ENCODE measurements around the gene BACH2. TPM values are rescaled to one million over a fixed set of nuclear protein-coding genes. Genes with fewer than 3 reads are reported as not detected.

Gene BACH2
- total RNA-seq, 2 donors from 2014 or later, result 0.52 to 1.2 TPM

DNA sequence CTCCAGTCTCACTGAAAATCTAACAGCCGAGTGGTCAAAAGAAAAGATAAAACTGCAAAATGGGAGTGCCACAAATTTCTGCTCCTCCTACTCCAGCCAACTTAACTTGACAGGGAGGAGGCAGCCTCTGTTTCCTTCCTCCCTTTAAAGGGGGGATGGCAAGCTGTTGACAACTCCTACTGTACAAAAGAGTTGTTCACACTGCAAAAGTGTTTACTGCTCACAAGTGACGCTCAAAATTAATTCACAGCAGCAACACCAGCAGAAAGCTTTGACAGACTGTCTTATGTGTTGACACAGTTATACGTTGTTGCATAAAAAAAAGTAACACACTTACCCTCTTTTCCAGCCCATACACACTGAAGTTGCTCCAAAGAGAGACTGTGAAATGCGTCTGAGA is 169.8 kb downstream of the BACH2 start:
- intact Hi-C loops (cut with DNase I), result no loop called here
- Histone ChIP-seq H3K4me1 (no peaks in the 10 kb centered on the region), H3K36me3 (no peaks in the 10 kb centered on the region), H3K27ac (no peak overlapping the region), H3K4me3 (no peak overlapping the region), H3K9ac (ENCODE audit: low read depth in 2 of 2, low read length in 2 of 2) (no peak overlapping the region), H3K27me3 (no peaks in the 10 kb centered on the region), H3K9me3 (no peaks in the 10 kb centered on the region)
- DNase-seq, result no peak
- TF ChIP-seq, protein P1, sequence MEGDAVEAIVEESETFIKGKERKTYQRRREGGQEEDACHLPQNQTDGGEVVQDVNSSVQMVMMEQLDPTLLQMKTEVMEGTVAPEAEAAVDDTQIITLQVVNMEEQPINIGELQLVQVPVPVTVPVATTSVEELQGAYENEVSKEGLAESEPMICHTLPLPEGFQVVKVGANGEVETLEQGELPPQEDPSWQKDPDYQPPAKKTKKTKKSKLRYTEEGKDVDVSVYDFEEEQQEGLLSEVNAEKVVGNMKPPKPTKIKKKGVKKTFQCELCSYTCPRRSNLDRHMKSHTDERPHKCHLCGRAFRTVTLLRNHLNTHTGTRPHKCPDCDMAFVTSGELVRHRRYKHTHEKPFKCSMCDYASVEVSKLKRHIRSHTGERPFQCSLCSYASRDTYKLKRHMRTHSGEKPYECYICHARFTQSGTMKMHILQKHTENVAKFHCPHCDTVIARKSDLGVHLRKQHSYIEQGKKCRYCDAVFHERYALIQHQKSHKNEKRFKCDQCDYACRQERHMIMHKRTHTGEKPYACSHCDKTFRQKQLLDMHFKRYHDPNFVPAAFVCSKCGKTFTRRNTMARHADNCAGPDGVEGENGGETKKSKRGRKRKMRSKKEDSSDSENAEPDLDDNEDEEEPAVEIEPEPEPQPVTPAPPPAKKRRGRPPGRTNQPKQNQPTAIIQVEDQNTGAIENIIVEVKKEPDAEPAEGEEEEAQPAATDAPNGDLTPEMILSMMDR (IDR thresholded peaks at IDR 0.05), result no peak

DNA sequence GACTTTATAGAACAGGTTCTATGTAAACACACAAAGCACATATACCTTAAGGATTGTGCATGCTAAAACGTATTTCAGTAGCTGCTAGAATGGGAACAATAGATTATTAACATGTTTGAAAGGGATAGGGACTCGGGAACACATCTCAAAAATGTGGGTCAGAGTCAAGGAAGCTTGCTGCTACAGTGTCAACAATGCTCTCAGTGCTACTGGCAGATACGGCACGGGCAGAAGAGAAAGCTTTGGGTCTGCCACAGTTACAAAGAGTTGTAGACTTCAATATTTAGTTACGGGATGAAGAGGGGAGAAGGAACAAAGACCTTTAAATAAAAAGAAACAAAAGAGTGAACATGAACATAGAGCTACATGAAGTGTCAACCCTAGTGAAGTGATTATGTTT is 170.5 kb downstream of the BACH2 start:
- intact Hi-C loops (cut with DNase I), result no loop called here

DNA sequence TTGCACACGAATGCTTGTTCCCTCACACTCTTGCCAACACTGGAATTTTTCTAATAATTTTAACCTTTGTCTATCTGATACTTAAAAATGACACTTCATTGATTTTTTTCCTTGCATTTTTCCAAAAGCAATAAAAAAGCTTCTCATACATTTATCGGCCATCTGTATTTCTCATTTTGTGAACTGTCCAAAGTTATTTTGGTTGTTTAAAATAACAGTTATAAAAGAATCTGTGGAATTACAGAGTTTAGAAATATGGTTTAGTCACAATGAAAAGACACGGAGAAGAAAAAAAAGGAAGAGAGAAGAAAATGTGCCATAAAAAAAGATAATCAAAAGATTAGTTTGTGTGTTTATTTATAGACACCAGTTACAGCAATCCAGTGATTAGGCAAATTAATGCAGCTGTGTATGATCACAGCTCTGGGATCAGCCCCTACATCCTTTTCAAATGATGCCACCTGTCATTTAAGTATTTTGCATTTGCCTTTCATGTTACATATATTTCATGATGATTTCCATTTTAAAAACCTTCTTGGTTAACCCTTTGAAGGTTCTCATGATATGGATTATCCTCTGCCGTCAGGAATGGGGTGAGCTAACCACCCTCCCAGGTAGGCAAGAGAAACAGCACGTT is 171.7 kb downstream of the BACH2 start:
- Histone ChIP-seq H3K4me1 (no peaks in the 10 kb centered on the region), H3K27me3 (no peaks in the 10 kb centered on the region), H3K9me3 (no peaks in the 10 kb centered on the region), H3K4me3 (no peak overlapping the region), H3K27ac (no peak overlapping the region), H3K36me3 (no peaks in the 10 kb centered on the region), H3K9ac (ENCODE audit: low read depth in 2 of 2, low read length in 2 of 2) (no peak overlapping the region)
- DNase-seq, result no peak
- intact Hi-C loops (cut with DNase I), result no loop called here
- TF ChIP-seq, protein P1 (IDR thresholded peaks at IDR 0.05), result no peak

More for the DNA sequence above, 170.5 kb downstream of the BACH2 start:
- no peak overlapping the region for H3K9ac ChIP-seq (ENCODE audit: low read depth in 2 of 2, low read length in 2 of 2)
- no peaks in the 10 kb centered on the region for H3K27me3 ChIP-seq
- TF ChIP-seq, protein P1 (IDR thresholded peaks at IDR 0.05), result no peak
- H3K4me3 ChIP-seq, result no peak overlapping the region
- H3K9me3 ChIP-seq, result no peaks in the 10 kb centered on the region
- no peaks in the 10 kb centered on the region for H3K4me1 ChIP-seq
- no peak for DNase-seq
- H3K27ac ChIP-seq, result no peak overlapping the region
- H3K36me3 ChIP-seq, result no peaks in the 10 kb centered on the region

DNA sequence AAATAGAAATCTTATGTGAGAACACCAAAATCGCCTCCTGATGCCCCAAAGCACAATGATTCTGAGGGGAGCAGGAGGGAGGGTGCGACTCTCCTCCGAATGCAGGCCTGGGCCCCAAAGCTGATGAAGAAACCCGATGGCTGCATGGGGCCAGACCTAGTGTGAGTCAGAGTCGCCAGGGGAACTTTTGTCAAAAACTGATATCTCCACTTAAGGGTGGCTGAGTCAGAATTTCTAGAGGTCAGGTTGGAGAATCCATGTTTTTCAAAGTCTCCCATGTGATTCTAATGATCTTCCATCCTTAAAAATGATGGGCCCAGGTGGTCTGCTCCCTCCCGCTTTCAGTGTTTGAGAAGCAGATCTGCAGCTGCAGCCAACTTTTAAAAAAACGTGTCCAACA is 172.8 kb downstream of the BACH2 start:
- Histone ChIP-seq H3K4me3 (no peak overlapping the region), H3K4me1 (no peaks in the 10 kb centered on the region), H3K27ac (no peak overlapping the region), H3K9me3 (no peaks in the 10 kb centered on the region), H3K9ac (ENCODE audit: low read depth in 2 of 2, low read length in 2 of 2) (no peak overlapping the region), H3K27me3 (no peaks in the 10 kb centered on the region), H3K36me3 (no peaks in the 10 kb centered on the region)
- TF ChIP-seq, protein P1 (IDR thresholded peaks at IDR 0.05), result no peak
- no peak for DNase-seq
- intact Hi-C loops (cut with DNase I), result no loop called here

DNA sequence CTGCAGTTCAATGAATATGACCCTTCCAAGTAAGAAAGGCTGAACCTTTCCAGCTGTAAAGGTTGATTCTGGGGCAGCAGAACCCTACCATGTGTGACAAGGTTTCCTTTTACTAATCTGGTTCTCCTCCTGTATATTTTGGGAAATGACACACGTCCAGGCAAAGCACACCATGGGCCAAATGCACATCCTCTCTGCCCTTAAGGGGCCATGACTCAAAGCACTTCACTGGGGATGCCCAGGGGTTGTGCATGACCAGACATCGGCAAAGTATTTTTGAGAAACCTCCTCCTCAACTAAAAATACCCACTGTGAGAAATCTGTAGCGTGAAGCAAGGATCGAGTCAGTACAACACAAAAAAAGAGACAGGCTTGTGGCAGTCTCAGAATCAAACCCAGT is 174.7 kb downstream of the BACH2 start:
- no peak overlapping the region for H3K4me3 ChIP-seq
- intact Hi-C loops (cut with DNase I), result no loop called here
- DNase-seq, result no peak
- no peak overlapping the region for H3K27ac ChIP-seq
- H3K4me1 ChIP-seq, result no peaks in the 10 kb centered on the region
- no peaks in the 10 kb centered on the region for H3K9me3 ChIP-seq
- TF ChIP-seq, protein P1 (IDR thresholded peaks at IDR 0.05), result no peak
- no peaks in the 10 kb centered on the region for H3K36me3 ChIP-seq
- H3K9ac ChIP-seq (ENCODE audit: low read depth in 2 of 2, low read length in 2 of 2), result no peak overlapping the region
- H3K27me3 ChIP-seq, result no peaks in the 10 kb centered on the region
